ENCODE data around the gene TMEM213.

Gene TMEM213

GRCh38 chr7:138770904-138771303 is 26.9 kb upstream of the TMEM213 start:
- H3F3A ChIP-seq (ENCODE audit: control insufficient read depth, insufficient read depth): no peaks in the 10 kb centered on the region
- no peaks in the 10 kb centered on the region for H3K9me2 ChIP-seq (replicated peaks; ENCODE audit: control insufficient read depth, low read length)
- H3K4me1 ChIP-seq (ENCODE audit: control insufficient read depth, low read length): no peaks in the 10 kb centered on the region
- no peaks in the 10 kb centered on the region for H3K9me3 ChIP-seq (ENCODE audit: control insufficient read depth, insufficient read depth, low read length)
- no peaks in the 10 kb centered on the region for H3K27me3 ChIP-seq (ENCODE audit: control insufficient read depth, low read length)
- no peaks in the 10 kb centered on the region for H3K79me2 ChIP-seq (ENCODE audit: control insufficient read depth, low read length)
- TF ChIP-seq EZH2phosphoT487 (IDR thresholded peaks at IDR 0.05; ENCODE audit: borderline replicate concordance, low read length): no peak
- no peak for TF ChIP-seq CTCF (IDR thresholded peaks at IDR 0.05; ENCODE audit: low read depth, low read length, poor library complexity, severe bottlenecking)
- no peaks in the 10 kb centered on the region for H3K36me3 ChIP-seq (ENCODE audit: control insufficient read depth, low read length)
- H4K20me1 ChIP-seq (ENCODE audit: control insufficient read depth, insufficient read depth, low read depth, low read length): 0 out of 2 replicates have a peak, but pooled peaks cover 3% of the 10 kb centered on the region
- H3K27ac ChIP-seq (ENCODE audit: low read depth, low read length): no peak overlapping the region
- no peak overlapping the region for H3K4me2 ChIP-seq (ENCODE audit: low read length)
- H3K4me3 ChIP-seq (ENCODE audit: low read length): no peak overlapping the region

- TF ChIP-seq EZH2phosphoT487 (IDR thresholded peaks at IDR 0.05; ENCODE audit: borderline replicate concordance, low read length) (no peak), CTCF (IDR thresholded peaks at IDR 0.05; ENCODE audit: low read depth, low read length, poor library complexity, severe bottlenecking) (no peak)
- Histone ChIP-seq H3K27ac (ENCODE audit: low read depth, low read length) (no peak overlapping the region), H3K4me2 (ENCODE audit: low read length) (no peak overlapping the region), H3K9me3 (ENCODE audit: control insufficient read depth, insufficient read depth, low read length) (no peaks in the 10 kb centered on the region), H3K4me3 (ENCODE audit: low read length) (no peak overlapping the region), H3K9me2 (replicated peaks; ENCODE audit: control insufficient read depth, low read length) (no peaks in the 10 kb centered on the region), H3F3A (ENCODE audit: control insufficient read depth, insufficient read depth) (no peaks in the 10 kb centered on the region), H3K79me2 (ENCODE audit: control insufficient read depth, low read length) (no peaks in the 10 kb centered on the region), H3K36me3 (ENCODE audit: control insufficient read depth, low read length) (no peaks in the 10 kb centered on the region), H3K4me1 (ENCODE audit: control insufficient read depth, low read length) (no peaks in the 10 kb centered on the region), H3K27me3 (ENCODE audit: control insufficient read depth, low read length) (no peaks in the 10 kb centered on the region), H4K20me1 (ENCODE audit: control insufficient read depth, insufficient read depth, low read depth, low read length) (0 out of 2 replicates have a peak, but pooled peaks cover 3% of the 10 kb centered on the region)
Observed at GRCh38 chr7:138773176-138773575, 24.6 kb upstream of the TMEM213 start.

- Histone ChIP-seq H3K4me1 (ENCODE audit: control insufficient read depth, low read length) (no peaks in the 10 kb centered on the region), H3F3A (ENCODE audit: control insufficient read depth, insufficient read depth) (no peaks in the 10 kb centered on the region), H3K4me3 (ENCODE audit: low read length) (no peak overlapping the region), H3K9me3 (ENCODE audit: control insufficient read depth, insufficient read depth, low read length) (no peaks in the 10 kb centered on the region), H3K79me2 (ENCODE audit: control insufficient read depth, low read length) (no peaks in the 10 kb centered on the region), H3K27ac (ENCODE audit: low read depth, low read length) (no peak overlapping the region), H3K4me2 (ENCODE audit: low read length) (no peak overlapping the region), H4K20me1 (ENCODE audit: control insufficient read depth, insufficient read depth, low read depth, low read length) (0 out of 2 replicates have a peak, but pooled peaks cover 3% of the 10 kb centered on the region), H3K27me3 (ENCODE audit: control insufficient read depth, low read length) (no peaks in the 10 kb centered on the region), H3K36me3 (ENCODE audit: control insufficient read depth, low read length) (no peaks in the 10 kb centered on the region), H3K9me2 (replicated peaks; ENCODE audit: control insufficient read depth, low read length) (no peaks in the 10 kb centered on the region)
- no peak for TF ChIP-seq CTCF (IDR thresholded peaks at IDR 0.05; ENCODE audit: low read depth, low read length, poor library complexity, severe bottlenecking)
- no peak for TF ChIP-seq EZH2phosphoT487 (IDR thresholded peaks at IDR 0.05; ENCODE audit: borderline replicate concordance, low read length)
Observed at GRCh38 chr7:138773817-138774216, 24.0 kb upstream of the TMEM213 start.

Measured in DOHH2 (cell line).